K562 (cell line): ENCODE data around the gene LATS1. TPM values are rescaled to one million over a fixed set of nuclear protein-coding genes. Genes with fewer than 3 reads are reported as not detected.
A peak's percentile ranks its signal among the peaks of the same experiment; 100 is the strongest.

Experiments used
- ATAC-seq: fragments of 200-7000 bp; cut with Tn5 transposase; 3 replicates; pipeline ENCODE4 v1.9.1; 2020; ENCODE audit warnings: moderate library complexity
- BruUV-seq: library from RNA; stranded (reverse); fragments of 400-500 nt; replicated peaks from 2 replicates; lab custom pipeline; 2021; lab: Mats Ljungman, UMichigan
- CTCF ChIA-PET: fragments of 300-600 bp; formaldehyde crosslinking; extraction: SDS; loops from one replicate; lab custom pipeline; 2021; ENCODE audit warnings: low intra/inter-chr PET ratio; lab: Yijun Ruan, JAX
- POLR2A ChIA-PET: fragments of 300-600, 350-650 bp; sonication (Branson Sonifier 250); formaldehyde crosslinking; extraction: SDS; loops from one replicate; lab custom pipeline; 2021; ENCODE audit warnings: antibody characterized with exemption, inconsistent platforms; lab: Yijun Ruan, JAX
- DNase-seq, 4 experiments: peaks; one replicate each; pipeline versions ENCODE4 v3.0.0 to v3.0.0-alpha.2; 2011 to 2018; ENCODE audit warnings: low spot score in 3 of 4, mixed read lengths in 3 of 4; ENCODE audit errors: extremely low read depth in 1 of 4
- FAIRE-seq: peaks from 2 replicates; lab custom pipeline; 2011; peaks lifted over from hg19 to GRCh38; lab: Jason Lieb, UNC
- H2AFZ ChIP-seq: 2 replicates; pipeline ENCODE4 v1.6.0; 2011; ENCODE audit warnings: low read depth, low read length, control low read depth, inconsistent platforms
- H3K27ac ChIP-seq: fragments of 200-600 bp; 3 replicates; pipeline ENCODE4 v1.8.0; 2011; ENCODE audit warnings: low read depth, mild to moderate bottlenecking, control low read depth, inconsistent platforms, low read length, moderate library complexity, mixed read lengths; ENCODE audit errors: extremely low read depth
- H3K27me3 ChIP-seq, 2 experiments: fragments of 300-600 bp in 1 of 2; 2 replicates in 1 of 2; 3 replicates in 1 of 2; pipeline versions ENCODE4 v1.6.0 to v1.8.0; 2011; ENCODE audit warnings: inconsistent platforms in 2 of 2, low read length in 2 of 2, mild to moderate bottlenecking in 1 of 2, mixed read lengths in 1 of 2, moderate library complexity in 1 of 2; ENCODE audit not compliant: control insufficient read depth in 2 of 2, insufficient read depth in 2 of 2
- H3K36me3 ChIP-seq: fragments of 300-600 bp; 3 replicates; pipeline ENCODE4 v1.8.0; 2011; ENCODE audit warnings: mild to moderate bottlenecking, low read length, inconsistent platforms; ENCODE audit not compliant: control insufficient read depth, insufficient read depth
- H3K4me1 ChIP-seq, 2 experiments: fragments of 200-600 bp in 1 of 2; replicated peaks in 1 of 2; 2 replicates in 1 of 2; 3 replicates in 1 of 2; pipeline versions ENCODE4 v1.5.1 to v1.8.0; 2011; ENCODE audit warnings: inconsistent platforms in 2 of 2, low read length in 2 of 2, mild to moderate bottlenecking in 1 of 2, mixed read lengths in 1 of 2, moderate library complexity in 1 of 2; ENCODE audit not compliant: control insufficient read depth in 2 of 2, insufficient read depth in 2 of 2
- H3K4me2 ChIP-seq: 2 replicates; pipeline ENCODE4 v1.6.1; 2011; ENCODE audit warnings: low read length, control low read depth, inconsistent platforms, mixed read lengths; ENCODE audit not compliant: insufficient read depth
- H3K4me3 ChIP-seq: fragments of 200-600 bp; sonication (generic), shearing (Covaris generic); 2 replicates; pipeline ENCODE4 v1.5.1; 2016; ENCODE audit warnings: control low read depth, inconsistent platforms
- H3K79me2 ChIP-seq: fragments of 200-600 bp; 3 replicates; pipeline ENCODE4 v1.8.0; 2011; ENCODE audit warnings: low read length, inconsistent platforms; ENCODE audit not compliant: control insufficient read depth, insufficient read depth
- H3K9ac ChIP-seq, 2 experiments: 2 replicates each; pipeline versions ENCODE4 v1.6.0 to v1.6.1; 2011; ENCODE audit warnings: low read depth in 2 of 2, low read length in 2 of 2, control low read depth in 1 of 2, inconsistent platforms in 1 of 2, mild to moderate bottlenecking in 1 of 2, mixed read lengths in 1 of 2; ENCODE audit not compliant: insufficient read depth in 1 of 2
- H3K9me1 ChIP-seq: one replicate; pipeline ENCODE4 v1.6.0; 2011; ENCODE audit warnings: inconsistent platforms, mild to moderate bottlenecking, low read length, moderate library complexity; ENCODE audit not compliant: control insufficient read depth, insufficient read depth
- H3K9me3 ChIP-seq: replicated peaks from 2 replicates; pipeline ENCODE4 v1.5.1; 2011; ENCODE audit warnings: low read depth, low read length, inconsistent platforms; ENCODE audit not compliant: control insufficient read depth, insufficient read depth
- H4K20me1 ChIP-seq: replicated peaks from 2 replicates; pipeline ENCODE4 v1.6.1; 2011; ENCODE audit warnings: low read length, inconsistent platforms, mixed read lengths; ENCODE audit not compliant: control insufficient read depth, insufficient read depth
- ARID2 ChIP-seq: fragments of 450-650 bp; IDR thresholded peaks from 2 replicates; pipeline ENCODE4 v1.6.1; 2017; ENCODE audit warnings: antibody characterized with exemption, mild to moderate bottlenecking
- CCNT2 ChIP-seq: IDR thresholded peaks from 2 replicates; pipeline ENCODE4 v1.6.1; 2011; ENCODE audit warnings: borderline replicate concordance, low read depth, mild to moderate bottlenecking, moderate library complexity, mixed read lengths, low read length; ENCODE audit not compliant: insufficient read length; ENCODE audit errors: extremely low read depth
- CEBPG ChIP-seq, 3 experiments: fragments of 200-800 bp in 1 of 3; sonication (Bioruptor generic) in 1 of 3; sonication (generic) in 1 of 3; formaldehyde crosslinking in 1 of 3; IDR thresholded peaks in 2 of 3; conservative IDR thresholded peaks in 1 of 3; 2 replicates each; pipeline versions ENCODE4 v1.6.1 to v1.8.0; 2016 to 2022; ENCODE audit warnings: missing compliant biosample characterization in 2 of 3, missing genetic modification characterization in 2 of 3, mild to moderate bottlenecking in 1 of 3, missing genetic modification reagents in 1 of 3
- CEBPZ ChIP-seq: fragments of 150-350 bp; IDR thresholded peaks from 2 replicates; pipeline ENCODE4 v1.6.1; 2014; ENCODE audit warnings: low read depth, mild to moderate bottlenecking, low read length, borderline replicate concordance
- CREBBP ChIP-seq: IDR thresholded peaks from one replicate; pipeline ENCODE4 v1.6.1; 2012; ENCODE audit warnings: low read depth, mild to moderate bottlenecking, control low read depth, inconsistent platforms, low read length
- EGR1 ChIP-seq: fragments of 450-650 bp; conservative IDR thresholded peaks from 2 replicates; pipeline ENCODE4 v1.6.1; 2017; ENCODE audit warnings: mild to moderate bottlenecking
- GTF2B ChIP-seq: IDR thresholded peaks from 2 replicates; pipeline ENCODE4 v1.6.1; 2011; ENCODE audit not compliant: insufficient read length; ENCODE audit errors: extremely low read depth
- HINFP ChIP-seq: fragments of 450-650 bp; conservative IDR thresholded peaks from 2 replicates; pipeline ENCODE4 v1.6.1; 2016; ENCODE audit warnings: missing genetic modification characterization, low read depth, mild to moderate bottlenecking, control low read depth, missing compliant biosample characterization
- SOX6 ChIP-seq: fragments of 450-650 bp; IDR thresholded peaks from 2 replicates; pipeline ENCODE4 v1.6.1; 2014; ENCODE audit warnings: mild to moderate bottlenecking
- ZNF277 ChIP-seq: fragments of 250-450 bp; sonication (Bioruptor Pico); IDR thresholded peaks from 2 replicates; pipeline ENCODE4 v1.8.0; 2022; ENCODE audit warnings: inconsistent platforms, mild to moderate bottlenecking, moderate library complexity, borderline replicate concordance
- ZNF511 ChIP-seq: sonication (generic); formaldehyde crosslinking; IDR thresholded peaks from 2 replicates; pipeline ENCODE4 v1.8.0; 2022; ENCODE audit warnings: mild to moderate bottlenecking, missing genetic modification reagents
- WGBS: fragments of 100-300 bp; shearing (Covaris generic); methylation state at CpG from one replicate; pipeline ENCODE4 v1.1.6; 2016; ENCODE audit warnings: low coverage, mixed read lengths; ENCODE audit not compliant: insufficient coverage; ENCODE audit errors: missing lambda C conversion rate; 5-methylcytosine and 5-hydroxymethylcytosine counted together
- in situ Hi-C: fragments of 300-500 bp; cut with MboI; formaldehyde crosslinking; loops from 4 replicates; pipeline ENCODE4 v1.15.0; 2018; ENCODE audit warnings: inconsistent platforms, mixed read lengths
- intact Hi-C: fragments of 100-400 bp; cut with micrococcal nuclease; formaldehyde crosslinking; loops from 2 replicates; pipeline ENCODE4 v1.14.2; 2022
- polyA plus RNA-seq, 8 experiments: library from polyadenylated mRNA; depleted of rRNA in 4 of 8; stranded (reverse) in 5 of 8; unstranded in 3 of 8; fragments of >200 nt; fragmentation: Nextera tagmentation in 2 of 8; fragmentation: Illumina TruSeq in 1 of 8; extraction: Ambion mirVana in 2 of 8; extraction: Trizol in 1 of 8; gene quantifications; 2 replicates each; pipeline versions ENCODE4 v1.2.1 to v1.2.3, GENCODE V29; 2011 to 2014; ENCODE audit warnings: inconsistent platforms in 1 of 8, missing spikeins in 1 of 8
- total RNA-seq, 7 experiments: library from RNA; depleted of rRNA in 6 of 7; stranded (reverse); fragments of >200 nt in 6 of 7; fragmentation: Illumina TruSeq in 2 of 7; extraction: Trizol in 2 of 7; gene quantifications; 2 replicates each; pipeline versions ENCODE4 v1.2.1 to v1.2.3, GENCODE V29; 2011 to 2021; ENCODE audit warnings: low replicate concordance in 1 of 7

LATS1 gene
- total and polyA plus RNA-seq, 9 of the 15 experiments (the other 6 are each of a cell fraction or from before 2014, with no cell fraction given): 5.0 to 36.3 (median 18.4) TPM

GRCh38 chr6:149750136-149750609 lies 32.3 kb upstream of the LATS1 start:
- ATAC-seq: peak; percentile 66
- no peaks in the 10 kb centered on the region for H3K9me1 ChIP-seq
- in situ Hi-C loops (no loop called here), intact Hi-C loops (loop anchor here (5.0 kb wide), 1 partner anchor 33 kb away; the partner anchor contains the start of gene LATS1)
- 0 out of 2 replicates have a peak, but pooled peaks cover 2% of the 10 kb centered on the region for H3K9me3 ChIP-seq
- H2AFZ ChIP-seq: peak overlapping the region; percentile 93
- H3K36me3 ChIP-seq: peaks cover 33% of the 10 kb centered on the region; the same call in 2 of the 3 replicates
- peak; percentile 42 for FAIRE-seq
- peaks cover 32 to 33% of the 10 kb centered on the region in 2 experiments for H3K4me1 ChIP-seq
- no peaks in the 10 kb centered on the region for H3K27me3 ChIP-seq
- peak; percentile 78 to 92 (median 82) for DNase-seq
- peaks cover 13% of the 10 kb centered on the region; the same call in 1 of the 2 replicates for H4K20me1 ChIP-seq
- H3K4me3 ChIP-seq: peak overlapping the region; percentile 97
- no TSS peak for BruUV-seq
- peak overlapping the region; percentile 94 for H3K4me2 ChIP-seq
- peaks cover 75% of the 10 kb centered on the region for H3K79me2 ChIP-seq
- WGBS: under 1% methylated on average over 24 of the region's 25 CpGs
- ChIA-PET POLR2A (interaction anchor here (0.6 to 2.8 kb wide), 16 partner anchors 9 to 486 kb away, joined by 3 to 13 read pairs (median 3); partner anchors contain the start of genes KATNA1, LATS1 and PPIL4), CTCF (interaction anchor here (1.1 kb wide), 1 partner anchor 27 kb away, joined by 4 read pairs; no protein-coding TSS in a partner anchor)
- H3K9ac ChIP-seq: peak overlapping the region; percentile 96 to 99
- H3K27ac ChIP-seq: peak overlapping the region; percentile 96
- TF ChIP-seq ZNF277: no peak
- TF ChIP-seq ARID2: no peak
- TF ChIP-seq CCNT2: peak; percentile 10
- 0 out of 2 replicates have a peak, but pooled peaks have one; percentile 18 for TF ChIP-seq CEBPG (CRISPR knock-in tag; IDR thresholded peaks at IDR 0.05)
- no peak for TF ChIP-seq CEBPG (tag; conservative IDR thresholded peaks at IDR 0.05 in 1 of 2, IDR thresholded peaks at IDR 0.05 in 1 of 2)
- TF ChIP-seq CREBBP: no peak
- 0 out of 2 replicates have a peak, but pooled peaks have one; percentile 28 for TF ChIP-seq SOX6
- peak; percentile 97 for TF ChIP-seq HINFP (tag)
- TF ChIP-seq EGR1: peak; percentile 54
- no peak for TF ChIP-seq CEBPZ
- TF ChIP-seq ZNF511 (CRISPR knock-in tag): no peak; the same call in 1 of the 2 replicates
- no peak for TF ChIP-seq GTF2B
